ENCODE data around the gene SPATS2L. TPM values are rescaled to one million over a fixed set of nuclear protein-coding genes. Genes with fewer than 3 reads are reported as not detected.

Gene SPATS2L
- total and polyA plus RNA-seq, 2 experiments from 2014 or later, result 159 to 202 TPM

GRCh38 chr2:200445284-200445683, 138.8 kb downstream of the SPATS2L start:
- Histone ChIP-seq H3K4me3 (no peak overlapping the region), H2AFZ (no peak overlapping the region), H3K4me1 (ENCODE audit: insufficient read depth) (no peaks in the 10 kb centered on the region), H3K9me3 (ENCODE audit: low read depth) (no peaks in the 10 kb centered on the region), H3K36me3 (replicated peaks; ENCODE audit: insufficient read depth, low read depth) (no peaks in the 10 kb centered on the region), H3K9me2 (replicated peaks; ENCODE audit: insufficient read depth) (no peaks in the 10 kb centered on the region), H3K27ac (no peak overlapping the region), H4K20me1 (ENCODE audit: insufficient read depth, poor library complexity, severe bottlenecking) (no peaks in the 10 kb centered on the region), H3K79me2 (peaks cover 4% of the 10 kb centered on the region), H3K4me2 (no peak overlapping the region), H3K27me3 (no peaks in the 10 kb centered on the region)
- TF ChIP-seq EZH2 (IDR thresholded peaks at IDR 0.05; ENCODE audit: borderline replicate concordance) (no peak), EZH2phosphoT487 (IDR thresholded peaks at IDR 0.05; ENCODE audit: low read depth, severe bottlenecking, unreplicated experiment) (no peak), CTCF (IDR thresholded peaks at IDR 0.05; ENCODE audit: poor library complexity) (no peak)
- WGBS (ENCODE audit: low lambda C conversion rate, missing lambda C conversion rate), result 73% methylated on average over 1 of the region's 1 CpG
- no peak for DNase-seq (ENCODE audit: low spot score)

GRCh38 chr2:200446612-200447011, 140.1 kb downstream of the SPATS2L start:
- no peak overlapping the region for H2AFZ ChIP-seq
- no peak overlapping the region for H3K27ac ChIP-seq

GRCh38 chr2:200447139-200447855, 140.8 kb downstream of the SPATS2L start:
- Histone ChIP-seq H3K36me3 (replicated peaks; ENCODE audit: insufficient read depth, low read depth) (no peaks in the 10 kb centered on the region), H3K79me2 (peaks cover 4% of the 10 kb centered on the region)
- TF ChIP-seq EZH2 (IDR thresholded peaks at IDR 0.05; ENCODE audit: borderline replicate concordance) (no peak), CTCF (IDR thresholded peaks at IDR 0.05; ENCODE audit: poor library complexity) (no peak), EZH2phosphoT487 (IDR thresholded peaks at IDR 0.05; ENCODE audit: low read depth, severe bottlenecking, unreplicated experiment) (no peak)

More at GRCh38 chr2:200446612-200447011, 140.1 kb downstream of the SPATS2L start:
- H3K36me3 ChIP-seq (replicated peaks; ENCODE audit: insufficient read depth, low read depth), result no peaks in the 10 kb centered on the region
- WGBS (ENCODE audit: low lambda C conversion rate, missing lambda C conversion rate), result 93% methylated on average over 3 of the region's 3 CpGs
- no peak overlapping the region for H3K4me3 ChIP-seq
- peaks cover 4% of the 10 kb centered on the region for H3K79me2 ChIP-seq
- H3K9me2 ChIP-seq (replicated peaks; ENCODE audit: insufficient read depth), result no peaks in the 10 kb centered on the region
- H3K4me2 ChIP-seq, result no peak overlapping the region
- H3K27me3 ChIP-seq, result no peaks in the 10 kb centered on the region
- no peak for TF ChIP-seq CTCF (IDR thresholded peaks at IDR 0.05; ENCODE audit: poor library complexity)
- TF ChIP-seq EZH2phosphoT487 (IDR thresholded peaks at IDR 0.05; ENCODE audit: low read depth, severe bottlenecking, unreplicated experiment), result no peak
- no peak for TF ChIP-seq EZH2 (IDR thresholded peaks at IDR 0.05; ENCODE audit: borderline replicate concordance)
- no peaks in the 10 kb centered on the region for H3K9me3 ChIP-seq (ENCODE audit: low read depth)
- no peaks in the 10 kb centered on the region for H3K4me1 ChIP-seq (ENCODE audit: insufficient read depth)
- DNase-seq (ENCODE audit: low spot score), result no peak
- H4K20me1 ChIP-seq (ENCODE audit: insufficient read depth, poor library complexity, severe bottlenecking), result no peaks in the 10 kb centered on the region

More at GRCh38 chr2:200447139-200447855, 140.8 kb downstream of the SPATS2L start:
- Histone ChIP-seq H3K4me3 (no peak overlapping the region), H3K27ac (no peak overlapping the region), H3K4me2 (no peak overlapping the region), H3K27me3 (no peaks in the 10 kb centered on the region), H2AFZ (no peak overlapping the region), H3K9me2 (replicated peaks; ENCODE audit: insufficient read depth) (no peaks in the 10 kb centered on the region), H3K9me3 (ENCODE audit: low read depth) (no peaks in the 10 kb centered on the region), H4K20me1 (ENCODE audit: insufficient read depth, poor library complexity, severe bottlenecking) (no peaks in the 10 kb centered on the region), H3K4me1 (ENCODE audit: insufficient read depth) (no peaks in the 10 kb centered on the region)
- WGBS (ENCODE audit: low lambda C conversion rate, missing lambda C conversion rate), result 90% methylated on average over 4 of the region's 4 CpGs
- DNase-seq (ENCODE audit: low spot score), result no peak
